Astrocyte of the spinal cord (primary cell): ENCODE measurements around the gene NUP50.
A peak's percentile ranks its signal among the peaks of the same experiment; 100 is the strongest.

Experiments used
- DNase-seq: peaks from one replicate; pipeline ENCODE4 v3.0.0; 2011; ENCODE audit warnings: low read depth, low spot score
- H3K4me3 ChIP-seq: 2 replicates; pipeline ENCODE4 v1.5.1; 2011; ENCODE audit warnings: low read depth, mild to moderate bottlenecking, low read length, moderate library complexity
- in situ Hi-C: cut with HindIII; loops from 2 replicates; pipeline ENCODE4 v1.10.0; 2017; ENCODE audit warnings: low sequenced_read_pairs
- TF ChIP-seq, protein P1 (sequence below): IDR thresholded peaks from 2 replicates; pipeline ENCODE4 v1.5.1; 2012; ENCODE audit warnings: low read depth, mild to moderate bottlenecking, low read length, inconsistent platforms

Gene NUP50

DNA sequence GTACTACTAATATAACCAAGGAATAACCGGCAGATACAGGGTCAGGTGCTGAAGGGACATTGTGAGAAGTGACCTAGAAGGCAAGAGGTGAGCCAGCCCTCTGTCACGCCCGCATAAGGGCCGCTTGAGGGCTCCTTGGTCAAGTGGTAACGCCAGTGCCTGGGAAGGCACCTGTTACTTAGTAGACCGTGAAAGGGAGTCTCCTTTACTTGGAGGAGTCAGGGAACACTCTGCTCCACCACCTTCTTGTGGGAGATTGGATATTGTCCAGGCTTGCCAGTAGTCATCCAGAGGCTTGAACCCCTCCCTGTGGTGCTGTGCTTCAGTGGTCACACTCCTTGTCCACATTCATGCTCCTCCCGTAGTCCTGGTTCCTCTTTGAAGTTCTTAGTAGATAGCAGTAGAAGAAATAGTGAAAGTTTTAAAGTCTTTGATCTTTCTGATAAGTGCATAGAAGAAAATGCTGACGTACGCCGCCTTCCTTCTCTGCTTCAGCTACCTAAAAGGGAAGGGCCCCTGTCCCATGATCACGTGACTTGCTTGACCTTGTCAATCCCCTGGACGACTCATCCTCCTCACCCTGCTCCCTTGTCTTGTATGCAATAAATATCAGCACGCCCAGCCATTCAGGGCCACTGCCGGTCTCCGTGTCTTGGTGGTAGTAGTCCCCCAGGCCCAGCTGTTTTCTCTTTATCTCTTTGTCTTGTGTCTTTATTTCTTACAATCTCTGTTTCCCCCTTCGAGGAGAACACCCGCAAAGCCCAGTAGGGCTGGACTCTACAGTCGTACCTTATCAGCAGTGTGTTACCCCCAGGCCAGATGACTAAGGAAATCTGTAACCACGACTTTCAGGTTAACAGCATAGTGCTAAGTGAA is 6.1 kb downstream of the NUP50 start:
- in situ Hi-C loops: no loop called here
- no peak overlapping the region for H3K4me3 ChIP-seq
- TF ChIP-seq, protein P1, sequence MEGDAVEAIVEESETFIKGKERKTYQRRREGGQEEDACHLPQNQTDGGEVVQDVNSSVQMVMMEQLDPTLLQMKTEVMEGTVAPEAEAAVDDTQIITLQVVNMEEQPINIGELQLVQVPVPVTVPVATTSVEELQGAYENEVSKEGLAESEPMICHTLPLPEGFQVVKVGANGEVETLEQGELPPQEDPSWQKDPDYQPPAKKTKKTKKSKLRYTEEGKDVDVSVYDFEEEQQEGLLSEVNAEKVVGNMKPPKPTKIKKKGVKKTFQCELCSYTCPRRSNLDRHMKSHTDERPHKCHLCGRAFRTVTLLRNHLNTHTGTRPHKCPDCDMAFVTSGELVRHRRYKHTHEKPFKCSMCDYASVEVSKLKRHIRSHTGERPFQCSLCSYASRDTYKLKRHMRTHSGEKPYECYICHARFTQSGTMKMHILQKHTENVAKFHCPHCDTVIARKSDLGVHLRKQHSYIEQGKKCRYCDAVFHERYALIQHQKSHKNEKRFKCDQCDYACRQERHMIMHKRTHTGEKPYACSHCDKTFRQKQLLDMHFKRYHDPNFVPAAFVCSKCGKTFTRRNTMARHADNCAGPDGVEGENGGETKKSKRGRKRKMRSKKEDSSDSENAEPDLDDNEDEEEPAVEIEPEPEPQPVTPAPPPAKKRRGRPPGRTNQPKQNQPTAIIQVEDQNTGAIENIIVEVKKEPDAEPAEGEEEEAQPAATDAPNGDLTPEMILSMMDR: no peak
- DNase-seq: no peak

DNA sequence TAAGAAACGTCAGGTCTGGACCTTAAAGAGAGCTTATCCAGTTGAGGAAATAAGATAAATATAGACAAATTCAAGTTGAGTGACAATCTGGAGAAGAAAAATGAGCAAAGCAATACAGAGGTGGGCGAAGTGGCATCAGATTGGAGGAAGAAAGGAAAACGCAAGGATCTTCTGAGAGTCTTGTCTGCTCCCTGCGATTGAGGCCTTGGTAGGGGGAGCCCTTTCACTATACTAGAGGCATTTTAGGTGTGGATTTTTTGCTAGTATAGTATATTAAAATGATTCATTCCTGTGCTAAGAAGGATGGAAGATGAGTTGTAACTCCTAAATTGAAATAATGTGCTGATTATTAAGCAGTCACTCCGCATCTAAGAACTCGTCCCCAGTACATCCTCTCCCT is 8.1 kb downstream of the NUP50 start:
- TF ChIP-seq, protein P1: peak; percentile 13
- H3K4me3 ChIP-seq: no peak overlapping the region
- in situ Hi-C loops: no loop called here
- no peak for DNase-seq

DNA sequence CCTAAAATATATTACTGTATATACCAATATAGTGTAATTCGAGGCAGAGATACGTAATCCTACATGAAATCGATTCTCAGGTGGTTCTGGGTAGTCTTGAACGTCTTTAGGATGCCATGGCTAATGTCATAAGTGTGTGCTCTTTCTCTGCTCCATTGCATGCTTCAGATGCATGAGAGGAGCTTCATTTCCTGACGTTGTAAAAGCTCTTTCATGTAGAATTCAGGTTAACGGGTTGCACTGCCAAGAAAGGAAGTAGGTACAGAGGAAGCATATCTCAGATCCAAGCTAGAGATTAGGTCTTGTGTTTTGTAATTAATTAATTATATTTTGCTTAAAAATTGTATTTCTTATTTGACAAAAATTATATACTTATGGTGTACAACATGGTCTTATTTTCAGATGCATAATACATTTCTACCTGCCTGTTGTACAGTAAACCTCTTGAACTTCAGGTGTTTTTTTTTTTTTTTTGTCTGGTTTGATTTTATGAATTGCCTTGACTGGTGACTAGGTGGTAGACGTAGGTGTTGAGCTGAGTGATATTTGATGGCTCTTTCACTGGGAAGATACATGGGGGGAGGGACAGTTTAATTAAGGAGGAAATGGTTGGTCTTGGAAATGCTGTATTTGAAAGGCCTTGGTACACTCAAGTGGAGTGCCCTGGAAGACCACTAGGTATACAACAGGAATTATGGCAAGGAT is 9.3 kb downstream of the NUP50 start:
- H3K4me3 ChIP-seq: no peak overlapping the region
- DNase-seq: no peak
- TF ChIP-seq, protein P1: no peak
- in situ Hi-C loops: no loop called here

DNA sequence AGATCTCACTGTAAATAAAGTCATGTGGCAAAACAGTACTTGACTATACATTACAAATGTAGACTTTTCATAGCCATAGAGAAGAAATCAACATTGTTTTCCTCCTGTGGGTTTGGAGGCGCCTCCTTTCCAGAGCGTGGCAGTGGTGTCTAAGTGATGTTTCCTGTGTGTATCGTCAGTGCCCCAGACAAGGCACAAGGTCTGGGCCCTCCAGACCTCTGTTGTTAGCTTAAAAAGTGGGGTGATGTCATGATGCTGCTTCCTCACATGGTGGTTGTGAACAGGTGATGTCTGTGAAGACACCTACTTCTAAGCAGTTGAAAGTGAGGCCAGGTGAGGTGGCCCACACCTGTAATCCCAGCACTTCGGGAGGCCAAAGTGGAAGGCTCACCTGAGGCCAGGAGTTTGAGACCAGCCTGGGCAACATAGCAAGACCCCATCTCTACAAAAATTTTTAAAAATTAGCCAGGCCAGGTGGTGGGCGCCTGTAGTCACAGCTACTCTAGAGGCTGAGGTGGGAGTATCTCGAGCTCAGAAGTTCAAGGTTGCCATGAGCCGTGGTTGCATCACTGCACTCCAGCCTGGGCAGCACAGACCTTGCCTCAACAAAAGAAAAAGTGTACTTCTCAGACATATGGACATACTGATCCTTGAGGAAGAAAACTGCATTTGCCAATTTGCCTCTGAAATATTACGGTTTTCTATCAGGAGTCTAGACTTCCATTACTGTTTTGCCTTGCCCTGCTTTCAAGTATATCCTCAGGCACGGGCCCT is 15.7 kb downstream of the NUP50 start:
- no peak overlapping the region for H3K4me3 ChIP-seq
- in situ Hi-C loops: no loop called here
- DNase-seq: no peak
- TF ChIP-seq, protein P1: no peak

DNA sequence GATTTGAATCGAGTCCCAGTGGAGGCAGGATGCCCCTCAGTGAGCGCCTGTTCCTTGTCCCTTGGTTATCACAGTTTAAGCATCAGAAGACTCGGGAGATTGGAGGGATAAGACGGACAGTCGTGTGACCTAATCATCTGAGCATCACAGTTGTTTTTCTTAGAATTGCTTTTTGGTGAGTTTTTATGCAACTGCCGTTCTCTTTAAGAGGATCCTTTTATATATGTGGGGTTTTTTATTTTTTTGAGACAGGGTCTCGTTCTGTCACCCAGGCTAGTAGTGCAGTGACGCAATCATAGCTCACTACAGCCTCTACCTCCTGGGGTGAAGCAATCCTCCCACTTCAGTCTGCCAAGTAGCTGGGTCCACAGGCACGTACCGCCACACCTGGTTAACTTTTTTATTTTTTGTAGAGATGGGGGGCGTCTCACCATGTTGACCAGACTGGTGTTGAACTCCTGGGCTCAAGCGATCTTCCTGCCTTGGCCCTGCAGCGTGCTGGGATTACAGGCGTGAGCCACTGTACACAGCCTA is 16.5 kb downstream of the NUP50 start:
- DNase-seq: no peak
- no peak overlapping the region for H3K4me3 ChIP-seq
- in situ Hi-C loops: no loop called here
- TF ChIP-seq, protein P1: no peak

DNA sequence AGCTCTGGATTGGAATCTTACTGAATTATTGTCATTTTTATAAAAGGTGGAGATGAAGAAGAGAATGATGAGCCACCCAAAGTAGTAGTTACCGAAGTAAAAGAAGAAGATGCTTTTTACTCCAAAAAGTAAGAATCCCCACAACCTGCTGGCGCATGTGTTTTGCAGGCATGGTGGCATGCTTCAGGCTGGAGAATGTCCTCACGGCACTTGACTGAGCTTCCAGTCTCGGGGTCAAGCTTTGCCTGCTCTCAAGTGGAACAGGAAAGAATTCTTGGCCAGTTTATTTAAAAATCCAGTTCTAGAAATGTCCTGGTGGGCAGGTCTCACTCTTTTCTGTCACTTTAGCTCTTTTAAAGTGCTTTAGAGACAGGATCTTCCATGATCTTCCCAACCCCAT is 17.5 kb downstream of the NUP50 start:
- in situ Hi-C loops: no loop called here
- no peak for DNase-seq
- H3K4me3 ChIP-seq: no peak overlapping the region
- TF ChIP-seq, protein P1: no peak
